T-cell (primary cell): ENCODE data around the gene PBX1. TPM values are rescaled to one million over a fixed set of nuclear protein-coding genes. Genes with fewer than 3 reads are reported as not detected.

ENCODE experiments used
- ATAC-seq, 4 experiments: fragments of 200-7000 bp in 3 of 4; fragments of 150-1000 bp in 1 of 4; cut with Tn5 transposase; replicated peaks in 1 of 4; 1 replicate in 3 of 4; 2 replicates in 1 of 4; pipeline ENCODE4 v1.10.0; 2021; ENCODE audit warnings: moderate library complexity in 3 of 4, mild to moderate bottlenecking in 2 of 4, moderate number of reproducible peaks in 1 of 4
- CTCF ChIA-PET, 2 donors: fragments of 300-600 bp; sonication (Branson Sonifier 250); formaldehyde crosslinking; loops; one replicate each; lab custom pipeline; 2022; ENCODE audit warnings: antibody characterized with exemption in 2 of 2; lab: Charles Lee
- POLR2A ChIA-PET, 2 donors: fragments of 300-600 bp; sonication (Branson Sonifier 250); formaldehyde crosslinking; loops; one replicate each; lab custom pipeline; 2022; ENCODE audit warnings: antibody characterized with exemption in 2 of 2; lab: Charles Lee
- DNase-seq, 35 experiments: peaks; one replicate each; pipeline versions ENCODE4 v3.0.0 to v3.0.0-alpha.2; 2013 to 2023
- H3K27ac ChIP-seq: one replicate; pipeline ENCODE4 v1.5.1; 2013; ENCODE audit warnings: low read length
- H3K27me3 ChIP-seq, 2 experiments: replicated peaks in 1 of 2; 1 replicate in 1 of 2; 2 replicates in 1 of 2; pipeline versions ENCODE4 v1.6.1 to v1.7.0; 2013; ENCODE audit warnings: low read length in 1 of 2, mixed read lengths in 1 of 2; ENCODE audit not compliant: control insufficient read depth in 2 of 2, insufficient read depth in 2 of 2; ENCODE audit errors: extremely low read depth in 1 of 2
- H3K36me3 ChIP-seq, 2 donors: 1 replicate in 1 of 2; 2 replicates in 1 of 2; pipeline versions ENCODE4 v1.6.1 to v1.7.0; 2013; ENCODE audit warnings: low read length in 1 of 2; ENCODE audit not compliant: control insufficient read depth in 2 of 2, insufficient read depth in 1 of 2; ENCODE audit errors: extremely low read depth in 1 of 2
- H3K4me1 ChIP-seq, 2 experiments: 1 replicate in 1 of 2; 2 replicates in 1 of 2; pipeline versions ENCODE4 v1.6.1 to v1.7.0; 2013; ENCODE audit warnings: low read length in 2 of 2, mixed read lengths in 1 of 2; ENCODE audit not compliant: insufficient read depth in 2 of 2, control insufficient read depth in 1 of 2; ENCODE audit errors: extremely low read depth in 1 of 2
- H3K4me3 ChIP-seq, 2 donors: 1 replicate in 1 of 2; 2 replicates in 1 of 2; pipeline versions ENCODE4 v1.5.1 to v1.7.0; 2013; ENCODE audit warnings: mild to moderate bottlenecking in 2 of 2, low read length in 1 of 2, moderate library complexity in 1 of 2; ENCODE audit not compliant: control insufficient read depth in 1 of 2; ENCODE audit errors: extremely low read depth in 1 of 2
- H3K9me3 ChIP-seq: 2 replicates; pipeline ENCODE4 v1.7.0; 2013
- H3K27ac Mint-ChIP-seq, 2 donors: one replicate each; pipeline ENCODE4 v1.8.0; 2020 to 2021; ENCODE audit warnings: mild to moderate bottlenecking in 2 of 2, mixed read lengths in 2 of 2
- H3K27me3 Mint-ChIP-seq, 2 donors: one replicate each; pipeline ENCODE4 v1.8.0; 2021 to 2022; ENCODE audit warnings: mixed read lengths in 2 of 2
- H3K36me3 Mint-ChIP-seq: one replicate; pipeline ENCODE4 v1.8.0; 2021; ENCODE audit warnings: mixed read lengths
- H3K4me1 Mint-ChIP-seq, 3 donors: one replicate each; pipeline ENCODE4 v1.8.0; 2020 to 2022; ENCODE audit warnings: mixed read lengths in 3 of 3, mild to moderate bottlenecking in 1 of 3
- H3K4me3 Mint-ChIP-seq, 3 donors: one replicate each; pipeline ENCODE4 v1.8.0; 2020 to 2022; ENCODE audit warnings: mild to moderate bottlenecking in 3 of 3, mixed read lengths in 3 of 3, moderate library complexity in 3 of 3
- H3K9me3 Mint-ChIP-seq, 3 donors: one replicate each; pipeline ENCODE4 v1.8.0; 2020 to 2022; ENCODE audit warnings: mixed read lengths in 3 of 3
- WGBS: methylation state at CpG from one replicate; pipeline ENCODE4 v1.1.5; 2013; ENCODE audit warnings: missing lambda C conversion rate; ENCODE audit not compliant: insufficient coverage; 5-methylcytosine and 5-hydroxymethylcytosine counted together
- total RNA-seq, 35 experiments: library from RNA in 6 of 35; stranded (reverse) in 6 of 35; fragments of 120-200 nt in 1 of 35; gene quantifications; one replicate each; pipeline versions ENCODE4 v1.2.1 to v1.2.4 and lab custom pipeline; 2013 to 2026

Gene PBX1
- total RNA-seq, 5 donors from 2014 or later (not counting 1 experiment from before 2014, with no cell fraction given) = 0.92 to 2.9 (median 1.8) TPM

DNA sequence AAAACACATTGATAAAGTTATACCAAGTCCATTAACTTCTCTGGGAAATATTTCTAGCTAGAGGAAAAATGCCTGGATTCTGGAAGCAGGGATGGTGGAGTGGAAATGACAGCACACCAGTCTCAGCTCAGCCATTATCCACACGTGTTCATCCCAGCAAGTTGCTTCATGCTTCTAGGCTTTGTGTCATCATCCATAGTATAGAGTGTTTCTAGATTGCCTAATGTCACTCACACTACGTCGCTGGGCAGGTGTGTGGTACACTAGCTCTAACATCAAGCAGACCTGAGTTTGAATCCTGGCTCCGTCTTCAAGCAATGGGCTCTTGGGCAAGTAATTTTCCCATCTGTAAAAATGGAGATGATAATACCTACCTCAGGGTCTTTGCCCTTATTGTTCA lies 326.3 kb downstream of the PBX1 start:
- Histone ChIP-seq H3K9me3 (no peaks in the 10 kb centered on the region), H3K4me1 (no peaks in the 10 kb centered on the region), H3K27ac (no peak overlapping the region), H3K4me3 (no peak overlapping the region), H3K27me3 (no peaks in the 10 kb centered on the region), H3K36me3 (no peaks in the 10 kb centered on the region)
- ChIA-PET POLR2A (no interaction called here), CTCF (no interaction called here)
- 40% methylated on average over 1 of the region's 4 CpGs for WGBS
- Mint-ChIP-seq H3K4me3 (no peak overlapping the region), H3K36me3 (no peaks in the 10 kb centered on the region), H3K4me1 (no peaks in the 10 kb centered on the region), H3K9me3 (peaks cover 2 to 10% (median 8%) of the 10 kb centered on the region in 3 donors), H3K27me3 (no peaks in the 10 kb centered on the region), H3K27ac (no peak overlapping the region)
- no peak for ATAC-seq
- no peak for DNase-seq

DNA sequence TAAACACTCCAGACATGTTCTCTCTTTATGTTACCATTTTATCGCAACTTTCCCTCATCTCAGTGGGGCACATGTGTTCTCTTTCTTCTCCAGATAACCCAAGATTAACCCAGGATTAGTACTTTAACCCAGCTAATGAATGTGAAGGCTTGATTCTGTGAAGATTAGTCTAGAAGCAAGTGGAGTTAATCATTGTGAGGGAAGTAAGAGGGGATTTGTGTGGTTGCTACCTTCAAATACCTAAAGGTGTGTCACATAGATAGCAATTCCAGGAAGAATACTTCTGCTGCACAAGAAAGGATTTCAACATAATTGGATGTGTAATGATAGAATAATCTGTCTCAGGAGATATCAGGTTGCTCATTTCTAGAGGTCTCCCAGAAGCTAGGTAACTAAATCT lies 327.1 kb downstream of the PBX1 start:
- H3K9me3 ChIP-seq = no peaks in the 10 kb centered on the region
- ChIA-PET CTCF (no interaction called here), POLR2A (no interaction called here)
- Mint-ChIP-seq H3K4me1 (no peaks in the 10 kb centered on the region), H3K9me3 (peaks cover 3 to 12% (median 10%) of the 10 kb centered on the region in 3 donors), H3K27ac (no peak overlapping the region), H3K4me3 (no peak overlapping the region), H3K27me3 (no peaks in the 10 kb centered on the region), H3K36me3 (no peaks in the 10 kb centered on the region)
- WGBS = no CpG with 5 or more reads among the region's 1 CpG
- H3K27ac ChIP-seq = no peak overlapping the region
- H3K4me1 ChIP-seq = no peaks in the 10 kb centered on the region
- no peak for DNase-seq
- no peaks in the 10 kb centered on the region for H3K27me3 ChIP-seq
- H3K36me3 ChIP-seq = no peaks in the 10 kb centered on the region
- ATAC-seq = no peak
- no peak overlapping the region for H3K4me3 ChIP-seq

GRCh38 chr1:164891615-164892014 lies 332.6 kb downstream of the PBX1 start:
- no peak overlapping the region for H3K4me3 Mint-ChIP-seq
- Histone ChIP-seq H3K27me3 (no peaks in the 10 kb centered on the region), H3K9me3 (no peaks in the 10 kb centered on the region), H3K36me3 (no peaks in the 10 kb centered on the region), H3K4me1 (no peaks in the 10 kb centered on the region), H3K27ac (no peak overlapping the region), H3K4me3 (no peak overlapping the region)
- DNase-seq = no peak
- CTCF ChIA-PET = no interaction called here
- peaks cover 5 to 10% (median 9%) of the 10 kb centered on the region in 3 donors for H3K9me3 Mint-ChIP-seq
- no peak overlapping the region for H3K27ac Mint-ChIP-seq
- POLR2A ChIA-PET = no interaction called here
- no peaks in the 10 kb centered on the region for H3K27me3 Mint-ChIP-seq
- ATAC-seq = no peak
- no peaks in the 10 kb centered on the region for H3K4me1 Mint-ChIP-seq
- no peaks in the 10 kb centered on the region for H3K36me3 Mint-ChIP-seq

GRCh38 chr1:164895026-164895912 lies 336.3 kb downstream of the PBX1 start:
- Histone ChIP-seq H3K27ac (no peak overlapping the region), H3K9me3 (no peaks in the 10 kb centered on the region), H3K4me1 (no peaks in the 10 kb centered on the region), H3K36me3 (no peaks in the 10 kb centered on the region), H3K27me3 (no peaks in the 10 kb centered on the region), H3K4me3 (no peak overlapping the region)
- Mint-ChIP-seq H3K9me3 (peaks cover 5 to 16% (median 11%) of the 10 kb centered on the region in 3 donors), H3K27ac (no peak overlapping the region), H3K36me3 (no peaks in the 10 kb centered on the region), H3K4me3 (no peak overlapping the region), H3K27me3 (no peaks in the 10 kb centered on the region), H3K4me1 (no peaks in the 10 kb centered on the region)
- ChIA-PET CTCF (no interaction called here), POLR2A (no interaction called here)
- 73% methylated on average over 4 of the region's 8 CpGs for WGBS
- ATAC-seq = no peak
- no peak for DNase-seq

DNA sequence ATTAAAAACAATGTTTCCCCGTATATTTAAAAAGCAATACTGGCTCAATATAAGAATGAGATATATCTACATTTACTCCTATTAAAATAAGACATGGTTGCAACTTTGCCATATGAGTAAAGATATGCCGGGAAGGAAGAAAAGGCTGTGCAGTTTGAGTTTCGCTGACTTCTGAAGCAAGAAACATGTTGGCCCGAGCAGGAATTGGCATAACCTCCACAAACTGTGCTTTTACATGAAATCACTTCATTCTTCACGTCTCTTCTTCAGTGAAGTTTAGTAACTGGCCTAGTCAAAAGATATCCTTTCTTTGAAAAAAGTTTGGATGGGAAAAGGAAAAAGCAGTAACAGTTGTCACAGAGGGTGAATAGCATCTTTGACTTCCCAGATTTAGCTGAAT lies 342.0 kb downstream of the PBX1 start:
- Mint-ChIP-seq H3K27ac (no peak overlapping the region), H3K36me3 (no peaks in the 10 kb centered on the region), H3K4me3 (no peak overlapping the region), H3K27me3 (no peaks in the 10 kb centered on the region), H3K9me3 (peaks cover 8 to 20% (median 11%) of the 10 kb centered on the region in 3 donors), H3K4me1 (no peaks in the 10 kb centered on the region)
- DNase-seq (no peak), ATAC-seq (no peak)
- Histone ChIP-seq H3K4me1 (no peaks in the 10 kb centered on the region), H3K27ac (no peak overlapping the region), H3K36me3 (no peaks in the 10 kb centered on the region), H3K9me3 (no peaks in the 10 kb centered on the region), H3K27me3 (no peaks in the 10 kb centered on the region), H3K4me3 (no peak overlapping the region)
- CTCF ChIA-PET = no interaction called here
- POLR2A ChIA-PET = no interaction called here
- no CpG with 5 or more reads among the region's 5 CpGs for WGBS
